ENCODE measurements around the gene SMIM31.

- TF ChIP-seq CTCF (IDR thresholded peaks at IDR 0.05) (no peak), EP300 (IDR thresholded peaks at IDR 0.05) (no peak), POLR2A (IDR thresholded peaks at IDR 0.05) (no peak)
Measured at GRCh38 chr4:164761746-164762275, 7.9 kb downstream of the SMIM31 start.
